GM19395 (cell line): ENCODE results near the gene CGNL1.

ENCODE experiments used
- ATAC-seq: cut with Tn5 transposase; IDR thresholded peaks from one replicate; pipeline ENCODE4 v1.9.1; 2021; ENCODE audit warnings: mild to moderate bottlenecking, moderate library complexity; ENCODE audit not compliant: unreplicated experiment

CGNL1 gene

DNA sequence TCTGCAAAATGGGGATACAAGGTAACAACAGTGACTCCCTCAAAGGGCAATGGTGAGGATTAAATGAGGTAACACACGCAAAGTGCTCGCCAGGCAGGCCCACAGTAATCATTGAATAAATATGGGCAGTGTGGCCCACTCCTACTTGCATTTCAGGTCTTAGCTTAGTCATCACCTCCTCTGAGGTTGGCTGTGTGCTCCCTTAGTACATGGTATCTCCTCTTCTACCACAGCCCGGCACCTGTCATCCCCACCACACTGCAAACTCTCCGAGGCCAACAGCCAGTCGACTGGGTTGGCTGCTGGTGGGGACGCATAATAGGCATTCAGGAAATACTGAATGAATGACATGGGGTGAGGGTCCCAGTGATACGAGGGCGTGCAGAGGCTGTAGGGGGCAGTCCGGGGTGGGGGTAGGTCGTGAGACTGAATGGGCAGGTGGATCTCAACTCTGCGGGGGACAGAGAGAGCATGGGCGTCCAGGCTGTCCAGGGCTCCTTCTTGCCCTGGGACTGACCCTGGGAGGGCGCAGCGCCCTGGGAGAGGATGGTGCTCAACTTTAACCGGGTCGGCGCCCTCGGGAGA, 215.0 kb downstream of the CGNL1 start:
- no peak for ATAC-seq

DNA sequence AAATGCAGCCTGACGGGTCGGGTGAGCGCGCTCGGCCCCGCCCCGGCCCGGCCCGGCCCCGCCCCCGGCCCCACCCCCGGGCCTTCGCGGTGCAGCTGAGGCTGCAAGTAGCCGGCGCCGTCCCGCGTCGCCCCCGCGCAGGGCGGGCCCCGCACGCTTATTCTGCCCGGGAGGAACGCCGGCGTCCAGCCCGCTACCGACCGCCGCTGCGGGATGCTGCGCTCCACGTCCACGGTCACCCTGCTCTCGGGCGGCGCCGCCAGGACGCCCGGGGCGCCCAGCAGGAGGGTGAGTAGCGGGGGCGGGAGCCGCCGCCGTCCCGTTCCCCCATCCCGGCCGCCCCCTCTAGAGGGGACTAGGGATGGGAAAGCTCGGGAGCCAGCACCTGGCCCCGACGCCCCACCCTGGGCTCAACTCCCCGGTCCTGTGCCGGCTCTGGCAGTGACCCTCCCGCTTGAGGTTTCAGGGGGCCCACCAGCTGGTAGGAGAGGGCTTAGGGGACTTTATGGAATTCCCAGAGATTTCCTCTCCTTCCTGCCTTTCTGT, 215.6 kb downstream of the CGNL1 start, which contains the start of gene MYZAP:
Gene MYZAP (plus strand): TSS at position 83 of the 546 bp plus-strand sequence. CDS start 131 bp downstream, at position 214.
- no peak for ATAC-seq

DNA sequence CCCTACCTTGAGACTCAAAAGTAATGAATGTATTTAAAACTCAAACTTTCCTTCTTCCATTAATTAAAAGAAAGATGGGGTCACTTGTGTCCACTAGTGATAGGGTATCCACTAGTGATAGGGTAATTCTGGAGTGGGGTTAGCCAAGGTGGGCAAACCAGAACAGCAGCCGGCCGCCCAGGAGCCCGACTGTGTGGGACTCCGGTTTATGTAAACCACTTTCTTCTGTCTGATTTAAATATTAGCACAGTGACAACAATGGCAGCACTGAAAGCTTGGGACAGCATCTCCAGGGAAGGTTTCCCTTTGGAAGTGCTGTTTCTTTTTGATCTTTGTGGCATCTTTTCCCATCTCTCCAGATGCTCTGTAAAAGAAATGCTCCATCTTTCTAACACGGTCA, 216.1 kb downstream of the CGNL1 start:
- no peak for ATAC-seq

DNA sequence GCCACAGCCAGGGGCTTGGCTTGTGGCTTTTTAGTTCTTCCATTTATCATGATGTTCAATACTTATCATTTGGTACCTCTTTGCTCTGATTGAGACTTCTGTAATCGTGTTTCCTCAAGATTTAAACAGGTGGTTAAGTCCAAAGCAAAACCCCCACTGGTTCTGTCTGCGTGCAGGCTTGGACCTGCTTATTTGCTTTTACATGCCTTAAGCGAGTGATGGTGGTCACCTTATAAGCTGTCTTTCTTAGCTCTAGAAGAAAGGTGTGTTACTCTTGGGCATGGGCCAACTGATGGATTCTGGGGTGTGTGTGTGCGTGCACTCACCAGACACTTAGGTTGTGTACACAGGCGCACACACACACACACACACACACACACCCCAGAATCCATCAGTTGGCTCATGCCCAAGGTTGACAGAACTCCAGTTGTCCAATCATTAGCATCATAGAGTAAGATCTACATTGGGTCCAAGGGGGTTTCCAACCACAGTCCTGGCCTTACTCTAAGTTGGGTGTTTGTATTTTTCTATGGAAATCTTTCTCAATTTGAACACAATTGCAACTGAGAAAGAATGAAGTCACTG, 216.6 kb downstream of the CGNL1 start:
- no peak for ATAC-seq

DNA sequence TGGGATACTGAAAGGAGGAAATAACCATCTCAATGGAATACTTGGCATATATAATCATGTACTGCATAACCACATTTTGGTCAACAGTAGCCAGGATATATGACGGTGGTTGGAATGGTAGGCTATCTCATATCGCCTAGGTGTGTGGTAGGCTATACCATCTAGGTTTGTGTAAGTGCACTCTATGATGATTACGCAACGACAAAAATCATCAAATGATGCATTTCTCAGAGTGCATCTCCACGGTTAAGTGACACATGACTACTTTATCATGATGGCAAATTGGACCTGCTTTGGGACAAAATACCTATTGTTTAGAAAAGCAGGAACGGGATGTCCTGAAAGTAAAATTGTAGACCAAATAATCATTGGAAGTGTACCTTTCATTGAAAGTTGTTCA, 218.2 kb downstream of the CGNL1 start:
- ATAC-seq = no peak

DNA sequence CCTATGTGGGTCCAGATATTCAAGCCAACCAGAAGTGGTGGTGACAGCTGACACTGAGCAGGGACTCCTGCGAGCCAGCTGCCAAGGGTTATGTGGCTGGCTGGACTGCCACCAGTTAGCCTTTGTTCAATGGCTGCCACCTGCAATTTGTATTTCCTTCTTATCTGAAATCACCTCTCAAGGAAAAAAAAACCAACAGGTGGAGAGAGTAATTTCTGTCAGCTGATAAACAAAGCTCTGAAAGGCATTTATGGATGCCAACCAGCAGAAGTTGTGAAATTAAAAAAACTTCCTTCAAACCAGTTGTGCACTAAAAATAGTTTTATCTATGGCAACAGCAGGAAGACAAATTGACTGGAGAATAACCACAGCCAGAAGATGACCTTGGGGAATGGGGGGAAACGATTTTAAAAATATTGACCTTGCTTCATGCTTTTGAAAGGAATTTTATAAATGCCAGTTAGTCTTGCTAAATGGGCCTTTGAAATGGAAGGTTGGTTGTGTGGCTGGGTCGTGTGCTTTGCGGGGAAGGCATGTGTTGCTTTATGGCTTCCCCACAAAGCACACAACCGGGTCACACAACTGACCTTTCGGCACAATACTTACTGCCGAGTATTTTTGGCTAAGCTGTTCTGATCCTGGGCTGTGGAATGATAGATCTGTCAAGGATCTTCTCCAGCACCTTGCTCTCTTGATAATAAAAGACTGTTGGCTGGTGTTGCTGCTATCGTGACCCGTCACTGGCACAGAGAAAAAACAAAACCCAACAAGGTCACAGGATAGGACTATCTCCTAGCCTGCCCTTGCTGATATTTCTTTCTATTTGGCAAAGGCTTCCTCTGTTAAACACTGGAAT, 218.9 kb downstream of the CGNL1 start:
- ATAC-seq = no peak

DNA sequence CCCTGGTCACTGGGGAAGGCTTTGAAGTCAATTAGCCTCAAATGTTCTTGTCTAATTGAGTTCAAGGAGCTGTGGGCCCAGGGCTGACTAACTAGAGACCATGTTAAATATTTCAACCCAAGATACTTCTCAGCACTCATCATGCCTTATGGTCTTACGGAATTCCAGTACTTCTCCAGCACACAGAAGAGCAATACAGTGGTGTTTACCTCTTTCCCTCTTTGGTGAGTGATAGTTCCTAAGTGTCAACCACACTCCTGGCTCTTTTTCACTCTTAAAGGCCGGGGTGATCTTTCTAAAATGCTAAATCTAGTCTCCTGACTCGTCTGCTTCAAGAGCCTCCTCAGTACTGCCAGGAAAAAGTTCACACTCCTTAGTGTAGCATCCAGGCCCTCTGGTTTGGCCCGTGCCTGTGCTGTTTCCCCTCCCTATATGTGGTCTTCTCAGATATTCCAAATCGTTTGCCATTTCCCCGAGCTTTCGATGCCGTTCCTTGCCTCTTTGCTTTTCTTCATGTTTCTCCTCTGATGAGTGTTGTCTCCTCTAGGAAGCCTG, 220.1 kb downstream of the CGNL1 start:
- ATAC-seq = no peak

DNA sequence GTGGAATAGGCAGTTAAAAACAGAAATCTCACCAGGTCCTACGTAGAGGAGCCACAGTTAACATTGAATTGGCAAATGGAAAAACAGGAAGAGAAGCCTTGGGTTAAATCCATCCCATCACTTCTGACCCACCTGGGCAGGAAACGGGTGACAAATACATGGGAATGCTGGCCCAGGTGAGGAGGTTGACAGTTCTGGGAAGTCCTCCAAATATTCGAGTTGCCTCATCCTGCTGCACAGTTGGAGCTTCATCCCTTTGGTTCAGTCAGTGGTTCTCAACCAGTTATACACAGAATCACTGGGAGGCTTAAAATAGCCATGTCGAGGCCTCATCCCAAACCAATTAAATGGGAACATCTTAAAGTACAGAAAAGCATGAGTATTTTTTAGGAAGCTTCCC, 220.7 kb downstream of the CGNL1 start:
- ATAC-seq = no peak

DNA sequence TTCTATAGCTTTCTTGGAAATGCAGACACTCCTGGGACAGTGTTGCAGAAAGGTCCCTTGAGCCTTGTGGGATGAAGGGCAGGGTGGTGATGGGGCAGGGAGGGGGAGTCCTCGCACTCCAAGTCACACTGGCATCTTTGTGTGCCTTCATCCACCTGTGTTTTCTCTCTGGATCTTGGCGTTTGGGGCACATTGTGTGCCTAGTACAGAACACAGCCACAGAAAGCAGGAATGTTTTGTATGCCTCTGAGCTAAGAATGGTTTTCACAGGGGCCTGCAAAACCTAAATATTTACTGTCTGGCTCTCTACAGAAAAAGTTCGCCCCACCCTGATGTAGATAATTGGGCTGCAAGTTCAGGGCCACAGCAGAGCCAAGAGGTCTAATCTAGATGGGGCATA, 221.1 kb downstream of the CGNL1 start:
- no peak for ATAC-seq

DNA sequence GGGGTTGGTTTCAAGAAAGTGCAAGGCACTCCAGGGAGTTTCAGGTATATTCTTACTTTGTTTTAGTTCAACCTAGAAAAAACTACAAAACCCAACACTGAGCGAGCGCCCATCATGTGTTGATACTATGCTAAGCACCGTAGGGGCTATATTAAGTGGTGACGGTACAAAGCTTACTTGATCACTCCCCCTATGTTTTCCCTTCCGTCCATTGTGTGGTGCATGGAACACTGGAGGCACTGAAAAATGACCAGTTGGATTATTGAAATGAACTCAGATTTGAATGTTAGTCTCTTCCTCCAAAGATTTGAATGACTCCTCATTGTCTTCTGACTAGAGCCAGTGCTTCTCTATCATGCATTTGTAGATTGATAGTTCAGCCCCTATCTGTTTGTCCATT, 222.0 kb downstream of the CGNL1 start:
- ATAC-seq = no peak

DNA sequence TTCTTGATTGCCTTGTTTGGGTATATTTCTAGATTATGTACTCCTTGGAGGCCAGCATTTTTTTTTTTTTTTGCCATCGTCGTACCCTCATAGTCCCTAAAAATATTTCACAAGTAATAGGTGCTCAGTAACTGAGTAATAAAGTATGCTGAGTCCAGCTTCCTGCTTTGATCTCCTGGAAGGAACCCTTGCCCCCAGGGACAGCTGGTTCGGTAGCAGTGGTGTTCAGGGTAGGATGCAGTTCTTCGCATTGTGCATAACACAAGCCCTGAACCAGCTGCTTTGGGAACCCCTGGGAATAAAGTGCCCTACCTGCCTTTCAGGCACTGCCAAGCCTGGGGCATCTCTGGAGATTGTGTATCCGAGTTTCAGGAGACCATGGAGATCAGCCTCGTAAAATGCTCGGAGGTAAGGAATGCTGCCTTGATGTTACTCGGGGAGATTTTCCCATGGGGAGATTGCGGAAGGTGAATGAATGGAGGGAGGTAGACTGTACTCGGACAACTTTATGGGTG, 223.0 kb downstream of the CGNL1 start:
- no peak for ATAC-seq

DNA sequence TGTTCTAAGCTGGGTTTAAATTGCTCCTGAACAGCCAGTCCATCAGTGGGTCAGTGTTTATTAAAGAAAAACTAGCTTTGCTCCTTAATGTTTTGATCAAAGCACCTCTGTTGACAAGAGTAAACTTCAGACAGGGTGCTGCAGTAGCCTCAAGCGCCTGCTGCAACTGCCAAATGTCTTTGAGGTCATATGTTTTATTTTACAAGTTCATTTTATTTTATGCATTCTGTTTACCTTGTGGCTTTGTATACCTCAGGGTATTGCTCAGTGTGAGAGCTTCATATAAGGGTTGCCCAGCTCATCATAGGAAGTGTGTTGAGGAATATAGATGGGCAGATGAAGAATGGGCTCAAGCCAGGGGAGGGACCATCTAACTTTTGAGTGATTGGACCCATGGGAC, 223.9 kb downstream of the CGNL1 start:
- no peak for ATAC-seq
